GM19324 (cell line): ENCODE results near the gene PSMB2.

Source experiments
- ATAC-seq: cut with Tn5 transposase; IDR thresholded peaks from one replicate; pipeline ENCODE4 v1.9.1; 2021; ENCODE audit warnings: mild to moderate bottlenecking, moderate library complexity; ENCODE audit not compliant: unreplicated experiment, low FRiP score

PSMB2 gene

GRCh38 chr1:35644204-35644603, 2.9 kb upstream of the PSMB2 start:
- no peak for ATAC-seq

GRCh38 chr1:35642471-35642955, 1.2 kb upstream of the PSMB2 start:
- ATAC-seq, result no peak

- no peak for ATAC-seq
Measured at GRCh38 chr1:35640380-35641232, 720 bp downstream of the PSMB2 start.

GRCh38 chr1:35637401-35637809, 3.9 kb downstream of the PSMB2 start:
- ATAC-seq, result no peak

GRCh38 chr1:35633547-35633946, 7.8 kb downstream of the PSMB2 start:
- ATAC-seq, result no peak

GRCh38 chr1:35631396-35631795, 9.9 kb downstream of the PSMB2 start:
- no peak for ATAC-seq

- no peak for ATAC-seq
Measured at GRCh38 chr1:35629051-35629450, 12.3 kb downstream of the PSMB2 start.

- ATAC-seq, result no peak
Measured at GRCh38 chr1:35623832-35624231, 17.5 kb downstream of the PSMB2 start.

GRCh38 chr1:35622510-35623178, 18.7 kb downstream of the PSMB2 start:
- ATAC-seq, result no peak

GRCh38 chr1:35619237-35620121, 21.8 kb downstream of the PSMB2 start:
- no peak for ATAC-seq

GRCh38 chr1:35615440-35615839, 25.9 kb downstream of the PSMB2 start:
- no peak for ATAC-seq

GRCh38 chr1:35611655-35612054, 29.7 kb downstream of the PSMB2 start:
- ATAC-seq, result no peak

GRCh38 chr1:35605867-35606182, 35.5 kb downstream of the PSMB2 start:
- ATAC-seq, result no peak

- ATAC-seq, result no peak
Measured at GRCh38 chr1:35605071-35605866, 36.1 kb downstream of the PSMB2 start.

- no peak for ATAC-seq
Measured at GRCh38 chr1:35603941-35604340, 37.4 kb downstream of the PSMB2 start.

- no peak for ATAC-seq
Measured at GRCh38 chr1:35603468-35603867, 37.9 kb downstream of the PSMB2 start.

GRCh38 chr1:35600593-35600992, 40.7 kb downstream of the PSMB2 start:
- no peak for ATAC-seq

- no peak for ATAC-seq
Measured at GRCh38 chr1:35599411-35599810, 41.9 kb downstream of the PSMB2 start.

- no peak for ATAC-seq
Measured at GRCh38 chr1:35598895-35599294, 42.4 kb downstream of the PSMB2 start.

GRCh38 chr1:35597870-35598269, 43.5 kb downstream of the PSMB2 start:
- no peak for ATAC-seq
